Colonic mucosa (tissue), 4 donors: ENCODE measurements around the gene EFHC2. TPM values are rescaled to one million over a fixed set of nuclear protein-coding genes. Genes with fewer than 3 reads are reported as not detected.

ENCODE experiments used
- DNase-seq: peaks from one replicate; pipeline ENCODE4 v3.0.0-alpha.2; 2020
- H3K27ac ChIP-seq: fragments of 200-600 bp; one replicate; pipeline ENCODE4 v1.8.0; 2021
- H3K27me3 ChIP-seq: fragments of 200-600 bp; one replicate; pipeline ENCODE4 v1.8.0; 2021
- H3K36me3 ChIP-seq: fragments of 200-600 bp; one replicate; pipeline ENCODE4 v1.8.0; 2021
- H3K4me1 ChIP-seq: fragments of 200-600 bp; one replicate; pipeline ENCODE4 v1.8.0; 2021; ENCODE audit warnings: mild to moderate bottlenecking
- H3K4me3 ChIP-seq: fragments of 200-600 bp; one replicate; pipeline ENCODE4 v1.8.0; 2021
- H3K9ac ChIP-seq, 2 donors: one replicate each; pipeline ENCODE4 v1.7.0; 2013; ENCODE audit warnings: control low read depth in 2 of 2, low read depth in 2 of 2, low read length in 2 of 2
- H3K9me3 ChIP-seq: fragments of 200-600 bp; one replicate; pipeline ENCODE4 v1.8.0; 2021
- CTCF ChIP-seq: fragments of 200-600 bp; IDR thresholded peaks from one replicate; pipeline ENCODE4 v1.8.0; 2022; ENCODE audit warnings: antibody characterized with exemption, mild to moderate bottlenecking
- intact Hi-C: fragments of 100-400 bp; cut with DNase I; formaldehyde crosslinking; loops from one replicate; pipeline ENCODE4 v1.14.1; 2022
- total RNA-seq, 2 donors: library from RNA; stranded (reverse); fragmentation: NEBNext Ultra II Directional in 1 of 2; extraction: Animal tissue kit (Norgen Biotek cat#: 25700) in 1 of 2; gene quantifications; one replicate each; pipeline ENCODE4 v1.2.1, GENCODE V29; 2021
- donor health status: healthy.
- donor health status: DM: no; HTN: no; CAD: no.
- donor health status: DM: no; HTN: no; CAD: no.

EFHC2 gene
- total RNA-seq, 2 donors from 2014 or later: 0.57 to 2.0 TPM

DNA sequence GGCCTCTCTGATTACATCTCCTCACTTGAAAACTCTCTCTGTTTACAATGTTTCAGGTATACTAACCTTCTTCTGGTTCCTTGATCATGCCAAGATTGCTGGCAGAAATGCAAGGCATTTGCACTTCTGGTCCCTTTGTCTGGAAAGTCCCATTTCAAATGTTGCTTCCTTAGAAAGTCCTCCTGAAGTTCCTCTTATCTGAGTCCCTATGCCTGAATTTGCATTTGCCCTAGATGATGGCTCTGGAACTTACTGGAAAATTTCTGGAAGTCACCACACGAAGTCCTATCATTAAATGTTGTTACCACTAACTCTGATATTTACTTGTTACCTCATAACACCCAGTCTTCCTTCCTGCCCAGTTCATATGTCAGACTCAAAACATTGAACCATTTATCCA, 176.4 kb downstream of the EFHC2 start:
- Histone ChIP-seq H3K27me3 (no peaks in the 10 kb centered on the region), H3K36me3 (no peaks in the 10 kb centered on the region), H3K9me3 (no peaks in the 10 kb centered on the region), H3K27ac (no peak overlapping the region), H3K4me1 (no peaks in the 10 kb centered on the region), H3K9ac (no peak overlapping the region), H3K4me3 (no peak overlapping the region)
- DNase-seq: no peak
- intact Hi-C loops: no loop called here
- TF ChIP-seq CTCF: no peak

- H3K9me3 ChIP-seq: no peaks in the 10 kb centered on the region
- H3K9ac ChIP-seq: no peak overlapping the region
- no peak for DNase-seq
- H3K4me3 ChIP-seq: no peak overlapping the region
- intact Hi-C loops: no loop called here
- H3K36me3 ChIP-seq: no peaks in the 10 kb centered on the region
- H3K4me1 ChIP-seq: no peaks in the 10 kb centered on the region
- no peak overlapping the region for H3K27ac ChIP-seq
- H3K27me3 ChIP-seq: no peaks in the 10 kb centered on the region
- no peak for TF ChIP-seq CTCF
Observed at GRCh38 chrX:44162964-44163475, 180.5 kb downstream of the EFHC2 start.

DNA sequence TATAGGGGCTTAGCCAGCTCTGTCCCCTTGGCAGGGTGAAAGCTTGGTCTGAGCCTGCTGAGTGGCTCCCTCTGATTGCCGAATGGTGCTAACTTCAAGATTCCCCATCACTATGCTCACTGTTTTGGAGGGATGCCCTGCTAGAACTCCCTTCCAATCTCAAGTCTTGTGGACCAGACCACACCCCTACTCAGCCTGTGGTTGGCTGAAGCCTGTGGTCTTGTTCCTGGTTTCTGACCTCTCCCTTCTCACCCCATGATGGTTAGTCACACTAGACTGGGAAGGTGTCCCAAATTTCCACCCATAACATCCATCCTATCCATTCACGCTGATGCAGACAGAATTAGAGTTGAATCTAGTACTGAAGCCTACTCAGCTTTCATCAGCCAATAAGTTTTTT, 185.6 kb downstream of the EFHC2 start:
- H3K27me3 ChIP-seq: no peaks in the 10 kb centered on the region
- DNase-seq: no peak
- no peak overlapping the region for H3K4me3 ChIP-seq
- TF ChIP-seq CTCF: no peak
- H3K4me1 ChIP-seq: no peaks in the 10 kb centered on the region
- H3K9me3 ChIP-seq: no peaks in the 10 kb centered on the region
- H3K9ac ChIP-seq: no peak overlapping the region
- no peaks in the 10 kb centered on the region for H3K36me3 ChIP-seq
- H3K27ac ChIP-seq: no peak overlapping the region
- intact Hi-C loops: no loop called here

- TF ChIP-seq CTCF: no peak
- H3K27me3 ChIP-seq: no peaks in the 10 kb centered on the region
Observed at GRCh38 chrX:44157283-44157682, 186.2 kb downstream of the EFHC2 start.

GRCh38 chrX:44156726-44157125, 186.7 kb downstream of the EFHC2 start:
- no peak overlapping the region for H3K27ac ChIP-seq
- no peak for DNase-seq
- H3K36me3 ChIP-seq: no peaks in the 10 kb centered on the region
- no peak overlapping the region for H3K4me3 ChIP-seq
- intact Hi-C loops: no loop called here
- no peak overlapping the region for H3K9ac ChIP-seq
- H3K4me1 ChIP-seq: no peaks in the 10 kb centered on the region
- TF ChIP-seq CTCF: no peak
- H3K9me3 ChIP-seq: no peaks in the 10 kb centered on the region
- H3K27me3 ChIP-seq: no peaks in the 10 kb centered on the region

More at GRCh38 chrX:44157283-44157682, 186.2 kb downstream of the EFHC2 start:
- H3K4me1 ChIP-seq: no peaks in the 10 kb centered on the region
- intact Hi-C loops: no loop called here
- H3K9ac ChIP-seq: no peak overlapping the region
- H3K9me3 ChIP-seq: no peaks in the 10 kb centered on the region
- H3K36me3 ChIP-seq: no peaks in the 10 kb centered on the region
- H3K27ac ChIP-seq: no peak overlapping the region
- DNase-seq: no peak
- H3K4me3 ChIP-seq: no peak overlapping the region
